GM12878 (cell line): ENCODE data around the gene HEPACAM2. TPM values are rescaled to one million over a fixed set of nuclear protein-coding genes. Genes with fewer than 3 reads are reported as not detected.

ENCODE experiments used
- ATAC-seq: fragments of 200-7000 bp; cut with Tn5 transposase; 3 replicates; pipeline ENCODE4 v1.9.1; 2020; ENCODE audit warnings: mild to moderate bottlenecking, moderate library complexity
- BruUV-seq: library from RNA; stranded (reverse); fragments of 400-500 nt; replicated peaks from 2 replicates; lab custom pipeline; 2021; lab: Mats Ljungman, UMichigan
- CTCF ChIA-PET: fragments of 300-600 bp; sonication (Branson Sonifier 250); formaldehyde crosslinking; extraction: SDS; loops from one replicate; lab custom pipeline; 2021; ENCODE audit warnings: inconsistent platforms; lab: Yijun Ruan, JAX
- POLR2A ChIA-PET: fragments of 350-600 bp; formaldehyde crosslinking; extraction: SDS; loops from one replicate; lab custom pipeline; 2021; ENCODE audit warnings: inconsistent platforms; lab: Charles Lee
- RAD21 ChIA-PET: fragments of 300-600 bp; sonication (Branson Sonifier 250); formaldehyde crosslinking; loops from one replicate; lab custom pipeline; 2023; ENCODE audit warnings: antibody characterized with exemption; ENCODE audit not compliant: unreplicated experiment; lab: Charles Lee
- SMC1A ChIA-PET: fragments of 300-600 bp; sonication (Branson Sonifier 250); formaldehyde crosslinking; loops from one replicate; lab custom pipeline; 2023; ENCODE audit not compliant: unreplicated experiment, uncharacterized antibody; lab: Charles Lee
- DNase-seq: peaks from one replicate; pipeline ENCODE4 v3.0.0-alpha.2; 2011; ENCODE audit warnings: low read depth, low spot score
- FAIRE-seq: peaks from 3 replicates; lab custom pipeline; 2011; peaks lifted over from hg19 to GRCh38; lab: Jason Lieb, UNC
- H2AFZ ChIP-seq: 2 replicates; pipeline ENCODE4 v1.6.0; 2011; ENCODE audit warnings: low read depth, low read length, control low read depth; ENCODE audit not compliant: control insufficient read depth
- H3K27ac ChIP-seq: 2 replicates; pipeline ENCODE4 v1.5.1; 2011; ENCODE audit warnings: control low read depth; ENCODE audit not compliant: control insufficient read depth, insufficient read depth
- H3K27me3 ChIP-seq, 2 experiments: replicated peaks in 1 of 2; 2 replicates each; pipeline versions ENCODE4 v1.6.0 to v1.6.1; 2011; ENCODE audit warnings: low read length in 1 of 2; ENCODE audit not compliant: control insufficient read depth in 2 of 2, insufficient read depth in 2 of 2
- H3K36me3 ChIP-seq, 2 experiments: 2 replicates each; pipeline ENCODE4 v1.5.1; 2011; ENCODE audit warnings: low read length in 1 of 2; ENCODE audit not compliant: control insufficient read depth in 2 of 2, insufficient read depth in 2 of 2
- H3K4me1 ChIP-seq: 2 replicates; pipeline ENCODE4 v1.6.1; 2011; ENCODE audit warnings: mild to moderate bottlenecking, low read length, moderate library complexity, mixed read lengths; ENCODE audit not compliant: control insufficient read depth, insufficient read depth
- H3K4me2 ChIP-seq: 2 replicates; pipeline ENCODE4 v1.6.0; 2011; ENCODE audit warnings: control low read depth; ENCODE audit not compliant: control insufficient read depth, insufficient read depth
- H3K4me3 ChIP-seq: fragments of 200-600 bp; sonication (generic); 2 replicates; pipeline ENCODE4 v1.5.1; 2016
- H3K79me2 ChIP-seq: 2 replicates; pipeline ENCODE4 v1.6.0; 2011; ENCODE audit warnings: low read length; ENCODE audit not compliant: control insufficient read depth, insufficient read depth
- H3K9ac ChIP-seq: 2 replicates; pipeline ENCODE4 v1.8.0; 2011; ENCODE audit warnings: low read length, control low read depth, mixed read lengths; ENCODE audit not compliant: control insufficient read depth, insufficient read depth
- H3K9me3 ChIP-seq: replicated peaks from 3 replicates; pipeline ENCODE4 v1.5.1; 2011; ENCODE audit warnings: mild to moderate bottlenecking, low read length; ENCODE audit not compliant: control insufficient read depth, insufficient read depth
- H4K20me1 ChIP-seq: 2 replicates; pipeline ENCODE4 v1.6.0; 2011; ENCODE audit not compliant: control insufficient read depth, insufficient read depth
- BCLAF1 ChIP-seq: fragments of 450-650 bp; IDR thresholded peaks from 2 replicates; pipeline ENCODE4 v1.6.1; 2017; ENCODE audit warnings: antibody characterized with exemption, mild to moderate bottlenecking, moderate library complexity
- CBFB ChIP-seq: IDR thresholded peaks from 2 replicates; pipeline ENCODE4 v1.6.1; 2016; ENCODE audit warnings: antibody characterized with exemption, low read depth
- CBX3 ChIP-seq: fragments of 200-600 bp; sonication (generic); IDR thresholded peaks from 2 replicates; pipeline ENCODE4 v1.6.1; 2016; ENCODE audit warnings: low read depth, borderline replicate concordance
- ESRRA ChIP-seq: IDR thresholded peaks from 2 replicates; pipeline ENCODE4 v1.6.1; 2012; ENCODE audit warnings: mild to moderate bottlenecking, low read length, improper control_type of control experiment
- ETV6 ChIP-seq, 2 experiments: fragments of 450-650 bp in 1 of 2; IDR thresholded peaks in 1 of 2; conservative IDR thresholded peaks in 1 of 2; 2 replicates each; pipeline ENCODE4 v1.6.1; 2014; ENCODE audit warnings: antibody characterized with exemption in 1 of 2, borderline replicate concordance in 1 of 2, low read depth in 1 of 2, mild to moderate bottlenecking in 1 of 2, moderate library complexity in 1 of 2
- KLF5 ChIP-seq: fragments of 450-650 bp; IDR thresholded peaks from 2 replicates; pipeline ENCODE4 v1.6.1; 2014; ENCODE audit warnings: mild to moderate bottlenecking; ENCODE audit not compliant: partially characterized antibody
- MYC ChIP-seq: IDR thresholded peaks from 2 replicates; pipeline ENCODE4 v1.6.1; 2011; ENCODE audit warnings: mild to moderate bottlenecking, low read length, moderate library complexity, inconsistent platforms; ENCODE audit not compliant: insufficient read depth, insufficient replicate concordance, insufficient read length, severe bottlenecking
- PAX8 ChIP-seq: fragments of 450-650 bp; IDR thresholded peaks from 2 replicates; pipeline ENCODE4 v1.6.1; 2017; ENCODE audit warnings: mild to moderate bottlenecking, moderate library complexity
- PBX3 ChIP-seq: IDR thresholded peaks from 2 replicates; pipeline ENCODE4 v1.6.1; 2011; ENCODE audit warnings: mild to moderate bottlenecking, low read depth, low read length, moderate library complexity; ENCODE audit not compliant: insufficient replicate concordance
- RCOR1 ChIP-seq: conservative IDR thresholded peaks from 2 replicates; pipeline ENCODE4 v1.6.1; 2012; ENCODE audit warnings: low read depth, low read length, improper control_type of control experiment
- TARDBP ChIP-seq: IDR thresholded peaks from 2 replicates; pipeline ENCODE4 v1.6.1; 2016; ENCODE audit warnings: borderline replicate concordance
- ZNF207 ChIP-seq: fragments of 450-650 bp; IDR thresholded peaks from 2 replicates; pipeline ENCODE4 v1.6.1; 2014; ENCODE audit warnings: antibody characterized with exemption, mild to moderate bottlenecking, borderline replicate concordance
- ZNF274 ChIP-seq: IDR thresholded peaks from one replicate; pipeline ENCODE4 v1.8.0; 2011; ENCODE audit not compliant: insufficient read length, insufficient read depth
- WGBS: methylation state at CpG from one replicate; pipeline ENCODE4 v1.1.6; 2016; ENCODE audit warnings: low lambda C conversion rate; ENCODE audit not compliant: insufficient replicate concordance, insufficient coverage; ENCODE audit errors: missing lambda C conversion rate; 5-methylcytosine and 5-hydroxymethylcytosine counted together
- in situ Hi-C: fragments of 300-500 bp; cut with MboI; formaldehyde crosslinking; loops from 9 replicates; pipeline ENCODE4 v1.14.3; 2018; ENCODE audit warnings: mixed read lengths
- intact Hi-C: fragments of 100-400 bp; cut with micrococcal nuclease; formaldehyde crosslinking; loops from one replicate; pipeline ENCODE4 v1.14.2; 2022; ENCODE audit not compliant: unreplicated experiment
- polyA plus RNA-seq, 11 experiments: library from polyadenylated mRNA; depleted of rRNA in 4 of 11; unstranded in 6 of 11; stranded (reverse) in 5 of 11; fragments of >200 nt; fragmentation: Nextera tagmentation in 4 of 11; fragmentation: Illumina TruSeq in 1 of 11; extraction: Ambion mirVana in 4 of 11; extraction: Trizol in 1 of 11; gene quantifications; 1 replicate in 1 of 11; 2 replicates in 10 of 11; pipeline versions ENCODE4 v1.2.1 to v1.2.3, GENCODE V29; 2011 to 2016; ENCODE audit warnings: inconsistent platforms in 2 of 11, missing spikeins in 2 of 11, low read depth in 1 of 11
- total RNA-seq, 4 experiments: library from RNA; depleted of rRNA in 3 of 4; stranded (reverse); fragments of >200 nt in 3 of 4; fragmentation: Illumina TruSeq in 1 of 4; extraction: Trizol in 1 of 4; gene quantifications; 2 replicates each; pipeline versions ENCODE4 v1.2.1 to v1.2.3, GENCODE V29; 2013 to 2021

Gene HEPACAM2
- total and polyA plus RNA-seq, 10 of the 15 experiments (the other 5 are each of a cell fraction or from before 2014, with no cell fraction given): 0.04 to 0.58 TPM; not detected in 8

- RAD21 ChIA-PET: no interaction called here
- no peak for ATAC-seq
These were observed 21.2 kb downstream of the HEPACAM2 start for GRCh38 chr7:93205046-93205445.

GRCh38 chr7:93203496-93203895 lies 22.8 kb downstream of the HEPACAM2 start:
- in situ Hi-C loops (no loop called here), intact Hi-C loops (no loop called here)
- H3K4me2 ChIP-seq: no peak overlapping the region
- DNase-seq (no peak), ATAC-seq (no peak), FAIRE-seq (no peak)
- H3K4me1 ChIP-seq: no peaks in the 10 kb centered on the region
- H3K36me3 ChIP-seq: no peaks in the 10 kb centered on the region
- H3K79me2 ChIP-seq: no peaks in the 10 kb centered on the region
- BruUV-seq: no TSS peak
- no peak overlapping the region for H3K27ac ChIP-seq
- H3K9ac ChIP-seq: no peak overlapping the region
- no peaks in the 10 kb centered on the region for H3K9me3 ChIP-seq
- POLR2A ChIA-PET: no interaction called here
- no peak overlapping the region for H2AFZ ChIP-seq
- SMC1A ChIA-PET: interaction anchor here (1.3 kb wide), 1 partner anchor 10 kb away, joined by 3 read pairs; no protein-coding TSS in a partner anchor
- H4K20me1 ChIP-seq: no peaks in the 10 kb centered on the region
- RAD21 ChIA-PET: no interaction called here
- CTCF ChIA-PET: no interaction called here
- H3K4me3 ChIP-seq: no peak overlapping the region
- peaks cover 0 to 2% of the 10 kb centered on the region in 2 experiments; a peak in 1 of 4 replicates for H3K27me3 ChIP-seq
- WGBS: 51% methylated on average over 3 of the region's 3 CpGs
- TF ChIP-seq TARDBP: no peak
- TF ChIP-seq KLF5: no peak
- TF ChIP-seq ETV6 (conservative IDR thresholded peaks at IDR 0.05 in 1 of 2, IDR thresholded peaks at IDR 0.05 in 1 of 2; ENCODE audit: borderline replicate concordance in 1 of 2, low read depth in 1 of 2): no peak
- TF ChIP-seq CBFB: no peak
- TF ChIP-seq PBX3: no peak
- no peak for TF ChIP-seq BCLAF1
- TF ChIP-seq CBX3: no peak
- no peak for TF ChIP-seq MYC
- TF ChIP-seq ZNF274: no peak
- TF ChIP-seq PAX8: no peak
- TF ChIP-seq ZNF207: no peak

More at GRCh38 chr7:93205046-93205445, 21.2 kb downstream of the HEPACAM2 start:
- Histone ChIP-seq H3K9ac (no peak overlapping the region), H3K9me3 (no peaks in the 10 kb centered on the region), H3K4me1 (no peaks in the 10 kb centered on the region), H3K4me3 (no peak overlapping the region), H3K36me3 (no peaks in the 10 kb centered on the region), H4K20me1 (no peaks in the 10 kb centered on the region), H3K79me2 (no peaks in the 10 kb centered on the region), H3K4me2 (no peak overlapping the region), H2AFZ (no peak overlapping the region), H3K27ac (no peak overlapping the region), H3K27me3 (no peaks in the 10 kb centered on the region; a peak in 1 of 4 replicates)
- ChIA-PET CTCF (interaction anchor here (1.3 to 1.8 kb wide), 2 partner anchors 23 to 41 kb away, joined by 3 to 5 read pairs; no protein-coding TSS in a partner anchor), SMC1A (interaction anchor here (0.7 to 1.7 kb wide), 5 partner anchors 9 to 909 kb away, joined by 3 to 5 read pairs (median 4); no protein-coding TSS in a partner anchor), POLR2A (no interaction called here)
- in situ Hi-C loops: no loop called here
- TF ChIP-seq RCOR1 (no peak), ESRRA (no peak)
- FAIRE-seq (no peak), DNase-seq (no peak)
- intact Hi-C loops: no loop called here
- 44% methylated on average over 2 of the region's 2 CpGs for WGBS
- no TSS peak for BruUV-seq
